ENCODE data around the gene DOCK4.

DNA sequence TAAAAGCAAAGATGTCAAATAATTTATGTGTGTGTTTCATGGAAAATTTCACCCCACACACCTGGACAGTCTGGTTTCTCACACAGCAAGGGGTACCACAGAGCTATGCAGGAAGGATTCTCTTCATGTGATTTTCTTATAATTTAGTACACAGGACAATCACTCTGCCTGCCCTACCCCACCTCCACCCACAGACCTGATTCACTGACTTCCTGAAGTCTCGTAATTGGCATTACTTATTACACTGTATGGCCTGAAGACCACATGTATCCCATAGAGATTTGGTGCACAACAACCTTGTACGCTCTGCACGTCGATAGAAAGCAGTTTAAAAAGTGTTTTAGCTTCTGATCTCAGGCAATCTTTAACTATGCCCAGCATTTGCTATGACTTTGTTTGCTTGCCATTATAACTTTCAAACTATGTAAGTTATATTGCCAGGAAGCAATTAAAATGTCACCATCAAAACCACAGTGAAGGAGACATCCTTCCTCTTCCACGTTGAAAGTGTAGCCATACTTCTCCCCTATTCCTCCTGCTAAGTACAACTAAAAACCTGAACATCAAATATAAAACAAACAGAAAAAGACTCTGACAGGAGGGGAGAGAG lies 364.5 kb downstream of the DOCK4 start:
- no peak for TF ChIP-seq ELF4 (CRISPR knock-in tag; IDR thresholded peaks at IDR 0.05; ENCODE audit: low read depth)
- TF ChIP-seq ATF3 (CRISPR knock-in tag; conservative IDR thresholded peaks at IDR 0.05), result no peak
- TF ChIP-seq ZNF263 (CRISPR knock-in tag; IDR thresholded peaks at IDR 0.05; ENCODE audit: low read depth), result no peak
